Measurements from ENCODE around the gene DDX56.

Gene DDX56

GRCh38 chr7:44521347-44522095 is 52.2 kb downstream of the DDX56 start:
- no peak for DNase-seq

DNA sequence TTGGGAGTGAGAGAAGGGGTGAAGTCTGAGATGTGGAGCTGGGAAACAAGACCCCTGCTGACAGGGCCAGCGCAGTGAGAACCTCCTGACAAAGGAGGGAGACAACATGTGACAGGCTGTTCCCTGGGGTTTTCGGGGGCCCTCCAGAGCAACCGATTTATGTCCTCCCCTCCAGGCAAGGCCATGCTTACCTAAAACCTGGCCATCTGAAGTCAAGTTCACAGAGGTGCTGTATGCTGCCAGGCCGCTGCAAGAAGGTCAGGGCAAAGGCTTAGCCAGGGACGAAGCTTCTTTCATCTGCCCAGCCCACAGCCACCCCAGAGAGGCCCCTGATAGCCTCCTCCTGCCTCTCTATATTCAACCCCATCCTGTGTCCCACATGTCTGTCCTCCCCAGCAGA is 53.1 kb downstream of the DDX56 start:
- H3K27ac ChIP-seq (ENCODE audit: insufficient read depth, low read length, poor library complexity, severe bottlenecking): no peak overlapping the region
- H3K4me3 ChIP-seq (ENCODE audit: insufficient read depth, low read depth, low read length, poor library complexity, severe bottlenecking): no peak overlapping the region
- no peaks in the 10 kb centered on the region for H3K9me3 ChIP-seq (ENCODE audit: control insufficient read depth, low read length)
- no peaks in the 10 kb centered on the region for H3K4me1 ChIP-seq (ENCODE audit: control insufficient read depth, insufficient read depth, low read length, poor library complexity, severe bottlenecking)
- DNase-seq: no peak
- H3K36me3 ChIP-seq (ENCODE audit: control insufficient read depth, insufficient read depth, low read length): no peaks in the 10 kb centered on the region
- H3K27me3 ChIP-seq (replicated peaks; ENCODE audit: control insufficient read depth, insufficient read depth, low read length, poor library complexity, severe bottlenecking): no peaks in the 10 kb centered on the region

More at GRCh38 chr7:44521347-44522095, 52.2 kb downstream of the DDX56 start:
- H3K4me1 ChIP-seq (ENCODE audit: control insufficient read depth, insufficient read depth, low read length, poor library complexity, severe bottlenecking): no peaks in the 10 kb centered on the region
- H3K4me3 ChIP-seq (ENCODE audit: insufficient read depth, low read depth, low read length, poor library complexity, severe bottlenecking): no peak overlapping the region
- H3K27me3 ChIP-seq (replicated peaks; ENCODE audit: control insufficient read depth, insufficient read depth, low read length, poor library complexity, severe bottlenecking): no peaks in the 10 kb centered on the region
- H3K9me3 ChIP-seq (ENCODE audit: control insufficient read depth, low read length): no peaks in the 10 kb centered on the region
- H3K27ac ChIP-seq (ENCODE audit: insufficient read depth, low read length, poor library complexity, severe bottlenecking): no peak overlapping the region
- no peaks in the 10 kb centered on the region for H3K36me3 ChIP-seq (ENCODE audit: control insufficient read depth, insufficient read depth, low read length)

DNA sequence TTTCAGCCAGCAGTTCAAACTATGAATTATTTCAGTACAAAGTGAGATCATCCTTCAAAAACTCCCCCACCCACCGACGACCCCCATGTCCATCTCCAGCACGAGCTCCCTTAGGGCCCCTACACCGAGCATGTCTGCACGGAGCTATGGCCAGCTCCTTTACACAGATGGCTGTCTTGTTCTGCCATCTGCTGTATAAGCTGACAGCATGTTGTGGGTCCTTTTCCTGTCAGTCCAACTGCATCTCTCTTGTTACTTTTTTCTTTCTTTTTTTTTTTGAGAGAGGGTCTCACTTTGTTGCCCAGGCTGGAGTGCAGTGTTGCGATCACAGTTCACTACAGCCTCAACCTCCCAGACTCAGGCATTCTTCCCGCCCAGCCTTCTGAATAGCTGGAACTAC is 54.2 kb downstream of the DDX56 start:
- Histone ChIP-seq H3K27me3 (replicated peaks; ENCODE audit: control insufficient read depth, insufficient read depth, low read length, poor library complexity, severe bottlenecking) (no peaks in the 10 kb centered on the region), H3K9me3 (ENCODE audit: control insufficient read depth, low read length) (no peaks in the 10 kb centered on the region), H3K27ac (ENCODE audit: insufficient read depth, low read length, poor library complexity, severe bottlenecking) (no peak overlapping the region), H3K4me3 (ENCODE audit: insufficient read depth, low read depth, low read length, poor library complexity, severe bottlenecking) (no peak overlapping the region), H3K4me1 (ENCODE audit: control insufficient read depth, insufficient read depth, low read length, poor library complexity, severe bottlenecking) (no peaks in the 10 kb centered on the region), H3K36me3 (ENCODE audit: control insufficient read depth, insufficient read depth, low read length) (no peaks in the 10 kb centered on the region)
- no peak for DNase-seq

- H3K9me3 ChIP-seq (ENCODE audit: control insufficient read depth, low read length): no peaks in the 10 kb centered on the region
- H3K4me3 ChIP-seq (ENCODE audit: insufficient read depth, low read depth, low read length, poor library complexity, severe bottlenecking): no peak overlapping the region
- no peaks in the 10 kb centered on the region for H3K4me1 ChIP-seq (ENCODE audit: control insufficient read depth, insufficient read depth, low read length, poor library complexity, severe bottlenecking)
- no peak for DNase-seq
- no peaks in the 10 kb centered on the region for H3K36me3 ChIP-seq (ENCODE audit: control insufficient read depth, insufficient read depth, low read length)
- H3K27ac ChIP-seq (ENCODE audit: insufficient read depth, low read length, poor library complexity, severe bottlenecking): no peak overlapping the region
- no peaks in the 10 kb centered on the region for H3K27me3 ChIP-seq (replicated peaks; ENCODE audit: control insufficient read depth, insufficient read depth, low read length, poor library complexity, severe bottlenecking)
Observed at GRCh38 chr7:44518761-44519160, 54.9 kb downstream of the DDX56 start.

DNA sequence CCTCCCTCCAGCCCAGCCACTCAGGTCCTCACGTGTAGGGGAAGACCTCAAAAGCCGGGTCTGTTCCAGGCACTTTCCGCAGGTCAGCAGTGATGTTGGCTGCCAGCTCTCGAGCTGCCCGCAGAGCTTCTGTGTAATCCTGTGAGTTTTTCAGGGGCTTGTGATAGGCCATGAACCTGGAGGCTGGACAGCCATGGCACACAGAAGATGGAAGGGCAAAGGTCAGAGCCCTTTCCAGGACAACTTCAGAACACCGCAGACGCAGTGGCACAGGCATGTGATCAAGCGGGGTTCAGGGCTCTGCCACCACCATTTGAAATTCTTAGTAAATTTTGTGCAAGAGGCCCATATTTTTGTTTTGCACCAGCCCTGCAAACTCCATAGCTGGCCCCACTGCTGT is 56.5 kb downstream of the DDX56 start:
- DNase-seq: no peak
- Histone ChIP-seq H3K27me3 (replicated peaks; ENCODE audit: control insufficient read depth, insufficient read depth, low read length, poor library complexity, severe bottlenecking) (no peaks in the 10 kb centered on the region), H3K27ac (ENCODE audit: insufficient read depth, low read length, poor library complexity, severe bottlenecking) (no peak overlapping the region), H3K9me3 (ENCODE audit: control insufficient read depth, low read length) (no peaks in the 10 kb centered on the region), H3K36me3 (ENCODE audit: control insufficient read depth, insufficient read depth, low read length) (no peaks in the 10 kb centered on the region), H3K4me3 (ENCODE audit: insufficient read depth, low read depth, low read length, poor library complexity, severe bottlenecking) (no peak overlapping the region), H3K4me1 (ENCODE audit: control insufficient read depth, insufficient read depth, low read length, poor library complexity, severe bottlenecking) (no peaks in the 10 kb centered on the region)

All from effector memory CD4-positive, alpha-beta T cell (primary cell).